GM19099 (cell line): ENCODE measurements around the gene EYS.

Source experiments
- POLR2A ChIP-seq: IDR thresholded peaks from 3 replicates; pipeline ENCODE4 v1.6.1; 2011; ENCODE audit warnings: low read depth; ENCODE audit not compliant: insufficient read length; ENCODE audit errors: extremely low read depth

EYS gene

GRCh38 chr6:64580346-64580745 lies 1126.7 kb downstream of the EYS start:
- TF ChIP-seq POLR2A: no peak

DNA sequence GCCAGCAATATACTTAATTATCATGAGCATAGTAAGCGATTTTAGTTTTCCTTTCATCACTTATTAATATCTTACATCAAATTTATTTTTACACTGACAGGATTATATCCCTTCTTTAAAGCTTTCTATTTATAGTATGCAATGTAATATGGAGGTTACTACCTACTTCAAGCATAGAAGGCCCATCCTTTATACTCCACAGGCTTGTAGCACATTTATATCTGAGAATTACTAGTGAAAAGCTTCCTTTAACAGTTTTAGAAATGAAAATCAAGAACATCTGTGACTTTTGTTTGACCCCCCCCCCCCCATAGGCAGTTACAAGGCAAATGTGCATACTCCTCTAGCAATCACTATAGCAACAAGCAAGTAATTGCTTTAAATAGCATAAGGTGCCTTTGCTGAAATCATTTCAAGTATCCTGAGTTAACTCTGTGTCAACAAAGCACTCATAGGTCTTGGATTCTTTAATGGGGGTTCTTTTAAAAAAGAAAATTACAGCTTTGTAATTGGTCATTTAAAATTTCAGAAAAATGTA lies 1153.7 kb downstream of the EYS start:
- TF ChIP-seq POLR2A: no peak

DNA sequence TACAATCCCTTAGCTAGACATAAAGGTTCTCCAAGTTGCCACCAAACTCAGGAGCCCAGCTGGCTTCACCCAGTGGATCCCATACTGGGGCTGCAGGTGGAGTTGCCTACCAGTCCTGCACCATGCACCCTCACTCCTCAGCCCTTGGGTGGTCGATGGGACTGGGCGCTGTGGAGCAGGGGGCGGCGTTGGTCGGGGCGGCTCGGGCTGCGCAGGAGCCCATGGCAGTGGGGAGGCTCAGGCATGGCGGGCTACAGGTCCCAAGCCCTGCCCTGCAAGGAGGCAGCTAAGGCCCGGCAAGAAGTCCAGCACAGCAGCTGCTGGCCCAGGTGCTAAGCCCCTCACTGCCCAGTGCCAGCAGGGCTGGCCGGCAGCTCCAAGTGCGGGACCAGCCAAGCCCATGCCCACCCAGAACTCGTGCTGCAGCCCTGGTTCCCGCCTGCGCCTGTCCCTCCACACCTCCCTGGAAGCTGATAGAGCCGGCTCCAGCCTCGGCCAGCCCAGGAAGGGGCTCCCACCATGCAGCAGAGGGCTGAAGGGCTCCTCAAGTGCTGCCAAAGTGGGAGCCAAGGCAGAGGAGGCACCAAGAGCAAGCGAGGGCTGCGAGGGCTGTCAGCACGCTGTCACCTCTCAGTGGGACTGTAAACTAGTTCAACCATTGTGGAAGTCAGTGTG lies 1159.3 kb downstream of the EYS start:
- TF ChIP-seq POLR2A: no peak

- no peak for TF ChIP-seq POLR2A
Observed at GRCh38 chr6:64539917-64540316, 1167.1 kb downstream of the EYS start.

- no peak for TF ChIP-seq POLR2A
Observed at GRCh38 chr6:64538722-64539121, 1168.3 kb downstream of the EYS start.

GRCh38 chr6:64527899-64528298 lies 1179.1 kb downstream of the EYS start:
- TF ChIP-seq POLR2A: no peak

DNA sequence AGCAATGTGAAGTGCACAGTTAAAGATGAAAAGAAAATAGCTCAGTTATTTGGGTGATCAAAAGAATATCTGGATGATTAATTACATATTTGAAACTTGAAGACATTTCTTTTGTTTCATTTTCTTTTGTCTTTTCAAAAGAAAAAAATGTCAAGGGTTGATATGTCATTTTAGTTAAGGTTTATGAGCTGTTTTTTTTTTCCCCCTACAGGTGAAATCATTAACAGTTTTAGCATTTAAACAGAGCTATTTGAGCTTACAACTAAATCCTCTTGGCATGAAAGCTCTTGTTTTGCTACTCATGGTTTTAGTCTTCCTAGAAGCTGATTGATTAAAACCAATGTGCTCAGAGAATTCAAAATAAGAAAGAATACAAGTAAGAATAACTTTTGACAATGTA lies 1184.2 kb downstream of the EYS start:
- TF ChIP-seq POLR2A: no peak

DNA sequence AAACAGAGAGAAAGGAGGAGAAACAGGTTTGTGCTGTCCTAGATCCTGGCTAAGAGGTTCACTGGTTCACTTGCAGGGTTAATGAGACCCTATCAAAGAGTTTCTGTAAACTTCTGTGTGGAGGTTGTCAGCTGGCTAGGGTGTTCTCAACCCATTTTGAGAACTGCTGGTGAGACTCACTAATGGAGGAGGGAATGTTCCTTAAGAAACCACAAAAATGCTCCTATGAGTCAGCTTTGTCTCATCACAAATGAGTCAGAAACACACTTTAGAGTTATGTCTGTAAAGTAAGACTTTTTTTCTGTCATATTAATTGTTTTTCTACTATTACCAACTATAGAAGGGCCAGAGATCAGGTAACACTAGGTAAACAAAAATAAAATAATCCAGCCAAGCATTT lies 1187.0 kb downstream of the EYS start:
- TF ChIP-seq POLR2A: no peak

- TF ChIP-seq POLR2A: no peak
Observed at GRCh38 chr6:64516393-64516792, 1190.6 kb downstream of the EYS start.

DNA sequence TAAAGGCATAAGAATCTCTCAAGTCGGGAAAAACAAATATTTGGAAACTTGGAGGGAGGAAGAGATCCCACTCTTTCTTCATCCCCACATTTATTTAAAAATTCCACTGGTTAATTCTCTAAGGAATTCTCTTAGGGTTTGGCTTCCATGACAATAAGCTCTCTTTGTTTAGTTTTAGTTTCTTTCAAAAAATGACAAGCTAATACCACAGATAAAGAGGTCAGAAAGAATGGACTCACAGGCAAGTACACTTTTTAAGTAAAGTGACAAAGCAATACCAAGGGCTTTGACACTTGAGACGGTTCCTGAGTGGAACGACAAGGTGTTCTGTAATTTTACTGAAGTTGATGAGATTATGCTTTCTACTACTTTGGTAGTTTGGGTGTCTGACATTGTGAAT lies 1199.4 kb downstream of the EYS start:
- no peak for TF ChIP-seq POLR2A

DNA sequence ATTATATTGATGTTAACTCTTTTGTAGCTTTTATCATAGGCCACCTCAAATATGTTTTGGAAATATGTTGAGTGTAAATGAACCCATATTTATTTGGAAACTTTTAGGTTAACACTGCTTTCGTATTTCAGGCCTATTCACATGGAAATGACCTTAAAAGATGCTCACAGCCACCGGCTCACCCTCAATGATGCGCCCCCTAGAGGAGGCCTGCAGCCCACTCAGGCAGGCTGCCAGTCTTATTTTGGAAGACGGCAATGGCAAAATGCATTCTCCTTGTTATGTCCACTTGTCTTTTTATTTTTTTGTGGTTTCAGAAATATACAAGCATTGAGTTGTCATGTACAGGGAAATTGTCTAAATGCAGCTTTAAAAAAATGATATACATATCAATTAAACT lies 1201.7 kb downstream of the EYS start:
- no peak for TF ChIP-seq POLR2A

DNA sequence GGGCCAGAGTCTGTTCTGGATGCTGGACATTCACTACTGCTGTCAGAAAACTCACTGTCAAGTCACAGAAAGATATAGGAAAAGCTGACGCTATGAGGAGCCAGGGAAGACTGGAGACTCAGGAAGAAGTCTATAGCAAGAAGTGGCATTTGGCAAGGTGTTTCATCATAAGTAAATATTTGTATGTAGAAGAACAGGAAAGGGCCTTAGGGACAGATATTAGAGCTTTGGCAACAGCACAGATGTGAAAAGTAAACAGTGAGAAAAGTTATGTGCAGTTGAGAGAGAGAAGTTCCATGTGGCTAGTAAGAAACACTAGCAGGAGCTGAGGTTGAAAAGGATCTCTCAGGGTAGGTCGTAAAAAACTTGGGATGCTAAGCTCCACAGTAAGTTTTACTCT lies 1202.5 kb downstream of the EYS start:
- TF ChIP-seq POLR2A: no peak

GRCh38 chr6:64502801-64503200 lies 1204.2 kb downstream of the EYS start:
- TF ChIP-seq POLR2A: no peak

GRCh38 chr6:64497634-64498033 lies 1209.4 kb downstream of the EYS start:
- no peak for TF ChIP-seq POLR2A

DNA sequence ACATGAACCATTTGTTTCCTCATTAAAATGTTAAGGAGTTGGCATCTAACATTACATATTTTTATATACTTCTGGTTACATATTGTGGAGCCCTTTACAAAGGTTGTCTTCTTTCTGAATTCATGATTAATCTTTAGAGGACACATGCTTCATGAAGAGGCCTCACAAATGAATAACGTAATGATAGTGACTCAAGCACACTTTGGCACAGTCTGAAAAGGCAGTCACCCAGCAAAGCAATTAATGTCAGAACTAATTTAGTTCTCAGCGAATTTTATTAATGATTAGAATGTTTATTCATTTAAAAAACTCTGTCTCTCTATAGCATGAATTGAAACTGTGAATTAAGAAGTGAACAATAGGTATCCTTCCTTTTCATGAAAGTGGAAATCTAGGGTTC lies 1217.3 kb downstream of the EYS start:
- no peak for TF ChIP-seq POLR2A

- TF ChIP-seq POLR2A: no peak
Observed at GRCh38 chr6:64486578-64487351, 1220.3 kb downstream of the EYS start.
